Smooth muscle cell (in vitro differentiated cells): ENCODE measurements around the gene KDM2A. TPM values are rescaled to one million over a fixed set of nuclear protein-coding genes. Genes with fewer than 3 reads are reported as not detected.

Experiments used
- DNase-seq: peaks from one replicate; lab custom pipeline; 2025; ENCODE audit not compliant: unreplicated experiment; lab: John Stamatoyannopoulos, UW
- H2AFZ ChIP-seq: fragments of 200-600 bp; sonication (generic); 2 replicates; pipeline ENCODE4 v1.6.0; 2016; ENCODE audit warnings: antibody characterized with exemption, low read depth, mild to moderate bottlenecking
- H3F3A ChIP-seq: fragments of 200-600 bp; sonication (generic); 2 replicates; pipeline ENCODE4 v1.6.0; 2017; ENCODE audit warnings: antibody characterized with exemption, low read depth
- H3K27ac ChIP-seq: fragments of 200-600 bp; sonication (generic); 2 replicates; pipeline ENCODE4 v1.5.1; 2016; ENCODE audit warnings: low read depth, mild to moderate bottlenecking
- H3K27me3 ChIP-seq: fragments of 200-600 bp; sonication (generic); 2 replicates; pipeline ENCODE4 v1.6.1; 2016; ENCODE audit warnings: low read depth, mild to moderate bottlenecking
- H3K36me3 ChIP-seq: fragments of 200-600 bp; sonication (generic); 2 replicates; pipeline ENCODE4 v1.5.1; 2016; ENCODE audit warnings: low read depth
- H3K4me1 ChIP-seq: fragments of 200-600 bp; sonication (generic); 2 replicates; pipeline ENCODE4 v1.5.1; 2016; ENCODE audit warnings: low read depth
- H3K4me2 ChIP-seq: fragments of 200-600 bp; sonication (generic); 2 replicates; pipeline ENCODE4 v1.6.0; 2016; ENCODE audit warnings: mild to moderate bottlenecking
- H3K4me3 ChIP-seq: fragments of 200-600 bp; sonication (generic); 2 replicates; pipeline ENCODE4 v1.5.1; 2016; ENCODE audit warnings: mild to moderate bottlenecking
- H3K79me2 ChIP-seq: fragments of 200-600 bp; sonication (generic); 2 replicates; pipeline ENCODE4 v1.6.0; 2016; ENCODE audit warnings: low read depth, mild to moderate bottlenecking
- H3K9ac ChIP-seq: fragments of 200-600 bp; sonication (generic); 2 replicates; pipeline ENCODE4 v1.6.0; 2016; ENCODE audit warnings: low read depth
- H3K9me3 ChIP-seq: fragments of 200-600 bp; sonication (generic); replicated peaks from 2 replicates; pipeline ENCODE4 v1.5.1; 2016; ENCODE audit warnings: low read depth
- H4K20me1 ChIP-seq: fragments of 200-600 bp; sonication (generic); 2 replicates; pipeline ENCODE4 v1.6.0; 2016; ENCODE audit warnings: low read depth
- CTCF ChIP-seq: fragments of 200-600 bp; sonication (generic); IDR thresholded peaks from 2 replicates; pipeline ENCODE4 v1.5.1; 2017; ENCODE audit warnings: borderline replicate concordance, mild to moderate bottlenecking, antibody characterized with exemption; ENCODE audit not compliant: insufficient read depth, poor library complexity, severe bottlenecking
- WGBS: methylation state at CpG from one replicate; pipeline ENCODE4 v1.1.7; 2016; ENCODE audit warnings: low lambda C conversion rate; 5-methylcytosine and 5-hydroxymethylcytosine counted together
- polyA plus RNA-seq: library from polyadenylated mRNA; unstranded; fragments of >200 nt; fragmentation: Nextera tagmentation; extraction: Ambion mirVana; gene quantifications from 2 replicates; pipeline ENCODE4 v1.2.1, GENCODE V29; 2016
- total RNA-seq: library from RNA; depleted of rRNA; stranded (reverse); fragments of >200 nt; gene quantifications from 2 replicates; pipeline ENCODE4 v1.2.3, GENCODE V29; 2014

The KDM2A gene
- total and polyA plus RNA-seq, 2 experiments from 2014 or later, result 18.9 to 44.9 TPM

GRCh38 chr11:67277231-67277961 is 158.3 kb downstream of the KDM2A start:
- Histone ChIP-seq H3K36me3 (no peaks in the 10 kb centered on the region), H3K27me3 (no peaks in the 10 kb centered on the region), H2AFZ (no peak overlapping the region), H3K9me3 (no peaks in the 10 kb centered on the region), H4K20me1 (peaks cover 61% of the 10 kb centered on the region), H3K4me2 (no peak overlapping the region), H3K4me3 (no peak overlapping the region), H3K79me2 (peaks cover 55% of the 10 kb centered on the region), H3K9ac (no peak overlapping the region), H3K27ac (no peak overlapping the region), H3K4me1 (peaks cover 16% of the 10 kb centered on the region), H3F3A (no peaks in the 10 kb centered on the region)
- 77% methylated on average over 24 of the region's 24 CpGs for WGBS
- no peak for TF ChIP-seq CTCF
- no peak for DNase-seq

- Histone ChIP-seq H3K27me3 (no peaks in the 10 kb centered on the region), H3K9ac (no peak overlapping the region)
These were observed 159.3 kb downstream of the KDM2A start for GRCh38 chr11:67278135-67278938.

GRCh38 chr11:67278939-67279588 is 160.0 kb downstream of the KDM2A start:
- H3K27me3 ChIP-seq, result no peaks in the 10 kb centered on the region
- H3K4me2 ChIP-seq, result no peak overlapping the region
- H3K36me3 ChIP-seq, result no peaks in the 10 kb centered on the region
- no peaks in the 10 kb centered on the region for H3K9me3 ChIP-seq
- 96% methylated on average over 14 of the region's 14 CpGs for WGBS
- DNase-seq, result no peak
- no peak overlapping the region for H3K9ac ChIP-seq
- H3F3A ChIP-seq, result no peaks in the 10 kb centered on the region
- peaks cover 44% of the 10 kb centered on the region for H4K20me1 ChIP-seq
- H3K4me1 ChIP-seq, result peaks cover 11% of the 10 kb centered on the region
- no peak for TF ChIP-seq CTCF
- H3K4me3 ChIP-seq, result no peak overlapping the region
- H2AFZ ChIP-seq, result no peak overlapping the region
- H3K79me2 ChIP-seq, result peaks cover 38% of the 10 kb centered on the region
- no peak overlapping the region for H3K27ac ChIP-seq

More at GRCh38 chr11:67278135-67278938, 159.3 kb downstream of the KDM2A start:
- Histone ChIP-seq H3K4me1 (peaks cover 16% of the 10 kb centered on the region), H3K4me2 (no peak overlapping the region), H3K79me2 (peaks cover 45% of the 10 kb centered on the region), H3K9me3 (no peaks in the 10 kb centered on the region), H2AFZ (no peak overlapping the region), H3K27ac (no peak overlapping the region), H4K20me1 (peaks cover 52% of the 10 kb centered on the region), H3K4me3 (no peak overlapping the region), H3K36me3 (no peaks in the 10 kb centered on the region), H3F3A (no peaks in the 10 kb centered on the region)
- 96% methylated on average over 13 of the region's 14 CpGs for WGBS
- DNase-seq, result no peak
- no peak for TF ChIP-seq CTCF
